GM12892 (cell line): ENCODE measurements around the gene ADK.
"Not testable (repeated sequence)": the region's sequence is repeated elsewhere in the genome, so short reads cannot be mapped to it uniquely, and the experiment has no call there.

Experiments used
- DNase-seq: peaks from one replicate; pipeline ENCODE4 v3.0.0; 2011; ENCODE audit not compliant: insufficient read length
- FAIRE-seq: peaks from 2 replicates; lab custom pipeline; 2011; peaks lifted over from hg19 to GRCh38; lab: Jason Lieb, UNC
- POLR2A ChIP-seq: IDR thresholded peaks from 2 replicates; pipeline ENCODE4 v1.6.1; 2011; ENCODE audit warnings: low read depth, low read length, control low read depth
- POLR2AphosphoS5 ChIP-seq: IDR thresholded peaks from 2 replicates; pipeline ENCODE4 v1.6.1; 2011; ENCODE audit warnings: low read depth, low read length, control low read depth
- TAF1 ChIP-seq: IDR thresholded peaks from 2 replicates; pipeline ENCODE4 v1.6.1; 2011; ENCODE audit warnings: low read depth, mild to moderate bottlenecking, control low read depth, low read length, borderline replicate concordance

The ADK gene

DNA sequence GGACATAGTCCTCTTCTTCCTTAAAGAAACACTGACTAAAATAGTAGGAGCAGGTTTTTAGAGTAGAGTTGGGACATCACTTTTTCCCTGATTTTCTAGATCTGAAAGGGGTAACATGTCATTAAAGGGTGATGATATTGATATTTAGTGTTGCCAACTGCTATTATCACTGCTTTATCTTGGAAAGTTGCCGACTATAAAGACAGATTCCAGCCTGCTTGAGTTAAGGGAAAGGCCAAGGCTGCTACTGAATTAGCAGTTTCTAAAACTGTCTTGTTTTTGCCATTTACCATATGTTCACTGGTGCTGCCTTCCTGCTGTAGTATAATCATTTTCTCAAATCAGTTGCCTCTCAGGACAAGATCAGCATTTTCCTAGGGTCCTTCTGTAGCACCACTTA is 30.1 kb upstream of the ADK start:
- no peak for DNase-seq
- FAIRE-seq, result no peak
- TF ChIP-seq TAF1, result no peak
- no peak for TF ChIP-seq POLR2A
- TF ChIP-seq POLR2AphosphoS5, result no peak

DNA sequence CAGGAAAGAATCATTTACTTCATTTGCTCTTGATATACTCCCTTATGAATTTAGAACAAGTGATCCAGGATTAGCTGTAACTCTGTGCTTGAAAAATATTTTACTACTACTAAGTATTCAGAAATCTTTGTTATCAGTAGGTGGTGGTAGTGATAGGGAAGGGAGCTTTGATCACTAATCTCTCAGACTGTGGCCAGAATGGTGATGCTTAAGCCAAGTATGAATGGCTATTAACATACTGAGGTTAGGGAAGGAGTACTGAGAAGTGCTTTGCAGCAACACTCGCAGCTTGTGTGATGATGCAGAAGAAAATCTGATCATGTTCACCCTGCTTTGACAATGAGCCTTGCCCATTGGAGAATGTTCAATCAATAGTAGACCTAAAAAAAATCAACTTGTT is 29.7 kb upstream of the ADK start:
- TF ChIP-seq TAF1, result no peak
- TF ChIP-seq POLR2A, result no peak
- no peak for TF ChIP-seq POLR2AphosphoS5
- DNase-seq, result no peak
- no peak for FAIRE-seq

DNA sequence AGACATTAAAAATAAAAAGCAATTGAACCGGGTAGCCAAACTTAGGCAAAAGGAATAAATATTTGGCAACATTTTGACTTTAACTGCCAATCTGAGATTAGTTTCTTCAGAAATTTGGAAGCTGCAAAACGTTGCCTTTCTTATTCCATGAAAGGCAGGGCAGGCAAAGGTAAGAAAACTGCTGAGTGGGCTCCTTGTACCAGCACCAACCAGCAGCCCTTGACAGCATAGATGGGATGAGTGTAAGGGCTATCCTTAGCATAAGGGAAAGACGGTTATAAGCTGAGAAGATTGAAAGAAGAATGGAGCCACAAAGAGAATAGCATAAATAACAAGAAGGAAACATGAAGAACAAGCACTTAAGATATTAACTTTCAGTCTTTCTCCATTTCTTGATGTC is 29.0 kb upstream of the ADK start:
- no peak for DNase-seq
- FAIRE-seq, result no peak

DNA sequence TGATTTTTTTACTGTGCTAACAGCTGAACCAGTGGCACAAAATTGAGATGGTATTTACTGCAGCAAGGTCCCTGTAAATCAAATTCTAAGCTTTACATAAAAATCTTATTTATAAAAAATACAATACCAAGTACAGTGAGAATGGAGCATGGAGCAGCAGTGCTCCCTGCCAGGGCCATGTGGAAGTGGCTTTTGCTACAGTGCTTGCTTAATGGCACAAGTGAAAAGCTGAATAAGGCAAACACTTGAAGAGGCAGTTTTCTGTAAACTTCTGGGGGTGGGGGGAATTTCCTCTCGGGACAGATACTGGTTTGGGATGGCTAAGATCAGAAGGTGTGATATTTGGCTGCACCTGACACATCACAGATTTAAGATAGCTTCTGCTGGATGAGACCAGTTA is 27.9 kb upstream of the ADK start:
- no peak for FAIRE-seq
- DNase-seq, result no peak
- TF ChIP-seq POLR2A (no peak), TAF1 (no peak), POLR2AphosphoS5 (no peak)

More for the DNA sequence above, 29.0 kb upstream of the ADK start:
- TF ChIP-seq TAF1 (no peak), POLR2A (no peak), POLR2AphosphoS5 (no peak)

DNA sequence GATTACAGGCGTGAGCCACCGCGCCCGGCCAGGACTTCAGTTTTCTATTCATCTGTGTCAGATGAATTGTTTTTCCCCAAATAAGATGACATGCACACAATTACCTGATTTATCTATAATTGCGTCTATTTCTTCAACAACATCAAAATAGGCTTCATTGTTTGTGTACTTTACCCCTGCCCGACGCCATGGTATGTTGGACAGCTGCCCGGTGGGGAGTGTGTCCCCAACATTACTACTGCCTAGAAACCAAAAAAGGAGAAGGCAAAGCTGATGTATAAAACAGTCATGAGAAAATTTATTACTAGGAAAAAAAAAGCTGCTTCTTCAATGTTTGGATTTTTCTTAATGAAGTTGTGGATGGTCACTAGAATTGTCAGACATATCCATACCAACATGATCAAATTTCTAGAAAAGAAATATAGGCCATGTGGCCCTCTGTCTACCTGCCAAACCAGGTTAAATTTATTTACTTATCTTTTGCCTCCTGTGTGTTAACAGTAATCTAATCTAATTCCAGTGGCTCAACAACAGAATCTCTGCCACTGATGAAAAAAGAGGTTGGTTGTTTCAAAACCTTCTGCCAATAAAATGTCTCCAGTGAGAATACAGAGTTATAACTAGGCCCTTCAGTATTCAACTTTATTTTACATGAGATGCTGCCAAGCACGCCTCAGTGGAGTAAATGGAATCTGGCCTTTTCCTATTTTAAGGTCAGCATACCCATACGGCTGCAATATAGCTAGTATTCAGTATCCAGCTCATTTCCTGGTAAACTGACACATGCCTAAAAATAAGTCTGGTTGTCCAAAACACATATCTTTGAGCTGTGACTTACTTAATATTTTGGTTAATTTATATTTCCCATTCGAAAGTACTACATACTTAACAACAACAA is 16.8 kb upstream of the ADK start:
- peak; percentile 33 for FAIRE-seq
- TF ChIP-seq POLR2A (no peak), TAF1 (no peak), POLR2AphosphoS5 (no peak)
- DNase-seq, result no peak

DNA sequence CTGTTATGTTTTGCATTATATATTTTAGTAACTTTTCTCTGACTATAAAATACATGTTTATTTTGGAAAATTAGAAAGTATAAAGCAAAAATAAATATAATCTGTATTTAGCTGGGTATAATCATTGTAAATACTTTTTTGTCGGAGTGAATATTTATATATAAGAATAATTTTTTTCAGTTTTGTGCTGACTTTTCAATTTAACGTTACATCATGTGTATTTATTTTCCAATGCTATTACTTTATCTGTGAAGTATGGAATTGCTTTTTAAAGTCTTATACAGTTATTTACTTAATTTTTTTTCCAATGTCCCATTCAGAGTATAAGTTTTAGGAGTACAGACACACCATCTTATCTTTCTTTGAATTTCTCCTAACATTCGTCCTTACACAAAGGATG is 15.6 kb upstream of the ADK start:
- no peak for FAIRE-seq
- TF ChIP-seq POLR2AphosphoS5 (no peak), POLR2A (no peak), TAF1 (no peak)
- no peak for DNase-seq

DNA sequence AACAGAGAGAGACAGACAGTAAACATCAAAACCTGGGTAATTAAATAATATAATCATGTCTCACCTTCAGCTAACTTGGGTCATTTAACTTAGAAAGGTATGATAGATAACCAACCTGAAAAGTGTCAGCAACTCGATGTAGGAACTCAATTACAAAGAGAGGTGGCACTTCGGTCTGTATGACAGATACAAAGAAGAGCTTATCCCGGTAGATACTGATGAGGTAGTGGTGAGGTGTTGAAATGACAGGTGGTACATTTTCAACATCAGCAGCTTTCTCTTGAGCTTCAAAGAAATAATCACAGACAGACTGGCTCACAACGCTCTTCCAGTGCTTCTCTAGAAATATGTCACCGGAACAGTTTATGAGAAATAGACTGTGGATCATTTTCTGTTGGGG is 13.0 kb upstream of the ADK start:
- TF ChIP-seq POLR2AphosphoS5 (no peak), POLR2A (no peak), TAF1 (no peak)
- DNase-seq (no peak), FAIRE-seq (no peak)

DNA sequence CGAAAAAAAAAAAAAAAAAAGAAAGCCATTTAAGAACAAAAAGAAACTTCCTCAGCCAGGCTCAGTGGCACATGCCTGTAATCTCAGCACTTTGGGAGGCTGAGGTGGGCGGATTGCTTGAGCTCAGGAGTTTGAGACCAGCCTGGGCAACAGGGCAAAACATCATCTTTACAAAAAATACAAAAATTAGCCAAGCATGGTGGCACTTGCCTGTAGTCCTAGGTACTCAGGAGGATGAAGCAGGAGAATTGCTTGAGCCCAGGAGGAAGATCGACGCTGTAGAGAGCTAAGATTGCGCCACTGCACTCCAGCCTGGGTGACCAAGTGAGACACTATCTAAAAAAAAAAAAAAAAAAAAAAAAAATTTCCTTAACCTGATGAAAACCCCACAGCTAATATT is 12.4 kb upstream of the ADK start:
- not testable (repeated sequence) for FAIRE-seq, DNase-seq

DNA sequence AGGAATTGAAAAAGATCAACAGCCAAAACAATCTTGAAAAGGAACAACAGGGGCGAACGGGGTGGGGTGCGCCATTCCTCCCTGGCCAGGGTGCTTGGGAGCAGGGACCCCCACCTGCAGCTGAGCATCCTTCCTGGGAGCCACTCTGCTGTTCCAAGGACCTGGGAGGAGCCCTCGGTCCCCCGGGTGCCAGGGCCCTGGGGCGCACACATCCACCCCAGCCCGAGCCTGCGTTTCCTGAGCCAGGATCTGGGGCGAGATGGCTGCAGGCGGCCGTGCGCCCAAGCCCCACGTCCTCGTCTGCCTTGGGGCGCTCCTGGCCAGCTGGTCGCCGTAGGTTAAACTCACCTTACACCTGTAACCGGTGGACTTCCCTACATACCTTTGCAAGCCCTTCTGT is 11.0 kb upstream of the ADK start:
- FAIRE-seq (no peak), DNase-seq (no peak)
- TF ChIP-seq POLR2AphosphoS5 (no peak), TAF1 (no peak), POLR2A (no peak)

DNA sequence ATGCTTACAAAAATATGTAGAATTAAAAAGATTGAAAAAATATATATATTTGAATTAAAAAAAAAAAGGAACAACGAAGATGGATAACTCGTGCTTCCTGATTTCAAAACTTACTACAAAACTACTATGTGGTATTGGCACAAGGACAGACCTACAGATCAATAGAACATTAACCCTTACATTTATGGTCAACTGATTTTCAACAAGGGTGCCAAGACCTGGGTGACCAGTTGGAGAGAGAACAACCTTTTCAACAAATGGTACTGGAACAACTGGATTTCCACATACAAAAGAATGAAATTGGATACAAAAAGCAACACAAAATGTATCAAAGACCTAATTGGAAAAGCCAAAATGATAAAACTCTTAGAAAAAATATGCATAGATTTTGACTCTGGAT is 10.5 kb upstream of the ADK start:
- FAIRE-seq (no peak), DNase-seq (no peak)
- TF ChIP-seq POLR2A, result no peak
- TF ChIP-seq TAF1, result no peak
- TF ChIP-seq POLR2AphosphoS5, result no peak

DNA sequence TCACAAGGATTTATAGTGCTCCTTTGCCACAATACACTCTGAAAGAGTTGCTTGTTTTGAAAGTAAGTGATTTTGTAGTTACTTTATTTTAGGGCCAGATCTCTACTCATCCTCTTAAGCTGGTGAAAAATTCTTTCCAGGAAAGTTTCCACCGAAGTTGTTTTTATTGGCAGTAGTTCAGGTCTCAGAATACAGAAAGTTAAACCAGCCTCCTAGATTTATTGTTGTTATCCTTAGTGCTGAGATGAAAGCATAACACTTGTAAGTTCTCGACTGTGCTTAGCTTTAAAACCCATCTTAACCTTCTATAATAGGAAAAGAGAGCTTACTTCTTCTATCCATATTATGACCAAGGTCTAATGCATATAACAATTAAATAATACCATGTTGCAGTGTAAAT is 5.9 kb upstream of the ADK start:
- TF ChIP-seq TAF1, result no peak
- no peak for TF ChIP-seq POLR2A
- no peak for TF ChIP-seq POLR2AphosphoS5
- DNase-seq, result no peak
- no peak for FAIRE-seq

DNA sequence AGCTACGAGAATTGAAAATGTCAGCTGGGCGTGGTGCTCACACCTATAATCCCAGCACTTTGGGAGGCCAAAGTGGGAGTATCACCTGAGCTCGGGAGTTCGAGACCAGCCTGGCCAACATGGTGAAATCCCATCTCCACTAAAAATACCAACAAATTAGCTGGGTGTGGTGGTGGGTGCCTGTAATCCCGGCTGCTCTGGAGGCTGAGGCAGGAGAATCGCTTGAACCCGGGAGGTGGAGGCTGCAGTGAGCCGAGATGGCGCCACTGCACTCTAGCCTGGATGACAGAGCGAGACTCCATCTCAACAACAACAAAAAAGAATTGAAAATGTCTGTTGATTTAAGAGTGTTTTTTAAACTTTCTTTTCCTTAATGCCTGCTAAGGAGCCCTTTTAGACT is 4.0 kb upstream of the ADK start:
- not testable (repeated sequence) for FAIRE-seq, DNase-seq

DNA sequence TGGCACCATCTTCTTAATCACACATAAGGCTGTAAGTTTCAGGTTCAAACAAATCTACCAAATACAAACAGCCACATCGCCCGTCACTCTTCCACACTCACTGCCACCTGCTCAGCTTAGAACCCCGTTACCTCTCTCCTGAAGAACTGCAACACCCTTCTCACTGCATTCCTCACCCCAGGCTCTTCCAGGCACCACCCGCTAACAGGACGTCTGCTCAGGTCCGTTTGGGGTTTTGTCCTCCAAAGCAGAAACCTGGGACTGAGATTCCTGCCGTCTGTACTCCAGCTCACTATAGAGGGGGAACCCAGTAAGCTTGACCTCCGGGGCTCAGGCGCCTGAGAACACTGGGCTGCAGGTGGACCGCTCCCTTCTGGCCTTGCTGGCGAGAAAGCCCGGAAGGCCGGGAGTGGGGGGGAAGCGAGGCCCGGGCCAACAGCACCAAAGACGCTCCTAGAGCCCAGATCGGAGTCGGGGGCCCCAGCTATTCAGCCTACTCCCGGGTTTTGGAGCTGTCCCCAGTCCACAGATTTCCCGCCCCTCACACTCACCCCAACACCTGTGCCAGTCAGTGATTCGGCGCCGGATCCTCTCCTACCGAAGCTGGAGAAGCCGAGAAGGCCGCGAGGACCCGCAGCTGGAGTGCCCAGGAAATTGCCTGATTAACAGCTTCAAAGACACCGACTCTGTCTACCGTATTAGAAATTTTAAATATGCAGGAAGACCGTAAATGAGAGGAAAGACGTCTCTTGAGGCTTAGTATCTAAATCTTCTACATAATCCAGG is 624 bp upstream of the ADK start, which contains the start of gene AP3M1:
Gene AP3M1, minus strand, starts transcription at position 625 of the 786 bp plus-strand sequence. CDS start 12,449 bp downstream, outside the sequence.
- TF ChIP-seq TAF1 (peak; percentile 52; the same call in 1 of the 2 replicates), POLR2AphosphoS5 (no peak; the same call in 1 of the 2 replicates), POLR2A (no peak)
- DNase-seq (peak; percentile 73), FAIRE-seq (no peak)
